ENCODE measurements around the gene OR7G3. TPM values are rescaled to one million over a fixed set of nuclear protein-coding genes. Genes with fewer than 3 reads are reported as not detected.

OR7G3 gene
- total RNA-seq = not detected in 2 replicates

GRCh38 chr19:9126900-9127405, at the start of gene OR7G3:
TSS of gene OR7G3 (minus strand) at chr19:9126950. CDS start at chr19:9126950, 0 bp downstream.
- H3K4me3 ChIP-seq (ENCODE audit: low read depth, low read length) = no peak within 1 kb of the TSS
- H3K27me3 ChIP-seq (ENCODE audit: control insufficient read depth, insufficient read depth, low read length) = no peaks in the 10 kb centered on the region
- TF ChIP-seq CTCF (IDR thresholded peaks at IDR 0.05; ENCODE audit: insufficient read depth, low read length, poor library complexity, severe bottlenecking) = no peak
- no peaks in the 10 kb centered on the region for H3K36me3 ChIP-seq (ENCODE audit: control insufficient read depth, insufficient read depth, low read length)
- DNase-seq (ENCODE audit: low read depth) = no peak

- DNase-seq (ENCODE audit: low read depth) = no peak
- Histone ChIP-seq H3K36me3 (ENCODE audit: control insufficient read depth, insufficient read depth, low read length) (no peaks in the 10 kb centered on the region), H3K4me3 (ENCODE audit: low read depth, low read length) (no peak overlapping the region), H3K27me3 (ENCODE audit: control insufficient read depth, insufficient read depth, low read length) (no peaks in the 10 kb centered on the region)
- TF ChIP-seq CTCF (IDR thresholded peaks at IDR 0.05; ENCODE audit: insufficient read depth, low read length, poor library complexity, severe bottlenecking) = no peak
Observed at GRCh38 chr19:9175326-9175725, 48.6 kb upstream of the OR7G3 start.

DNA sequence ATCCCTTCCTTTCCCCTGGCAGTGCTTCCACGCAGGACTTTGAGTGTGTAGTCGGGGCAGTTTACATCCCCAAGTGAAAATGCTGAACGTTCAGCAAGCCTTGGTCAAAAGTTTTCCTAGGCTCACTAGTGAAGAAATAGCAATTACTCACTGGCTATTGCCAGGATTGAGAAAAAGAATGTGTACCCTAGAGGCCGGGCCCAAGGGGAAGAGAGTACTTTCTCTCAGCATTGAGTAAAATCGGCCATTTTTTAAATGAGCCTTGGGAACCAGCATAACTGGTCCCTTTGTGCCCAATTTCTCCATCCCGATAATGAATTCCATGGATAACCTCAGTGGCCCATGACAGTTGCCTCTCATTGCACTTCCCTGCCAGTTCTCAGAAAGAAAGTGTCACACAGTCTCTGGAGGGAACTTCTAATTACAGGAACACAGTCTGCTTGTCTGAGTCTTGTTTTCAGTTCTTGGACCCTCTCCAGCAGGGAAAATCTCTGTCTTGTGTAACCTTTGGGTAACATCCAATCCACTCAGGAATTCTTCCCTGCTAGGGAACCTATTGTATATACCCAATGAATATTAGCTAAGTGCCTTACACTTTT, 44.7 kb upstream of the OR7G3 start:
- H3K4me3 ChIP-seq (ENCODE audit: low read depth, low read length) = no peak overlapping the region
- DNase-seq (ENCODE audit: low read depth) = no peak
- no peaks in the 10 kb centered on the region for H3K27me3 ChIP-seq (ENCODE audit: control insufficient read depth, insufficient read depth, low read length)
- no peaks in the 10 kb centered on the region for H3K36me3 ChIP-seq (ENCODE audit: control insufficient read depth, insufficient read depth, low read length)
- no peak for TF ChIP-seq CTCF (IDR thresholded peaks at IDR 0.05; ENCODE audit: insufficient read depth, low read length, poor library complexity, severe bottlenecking)

DNA sequence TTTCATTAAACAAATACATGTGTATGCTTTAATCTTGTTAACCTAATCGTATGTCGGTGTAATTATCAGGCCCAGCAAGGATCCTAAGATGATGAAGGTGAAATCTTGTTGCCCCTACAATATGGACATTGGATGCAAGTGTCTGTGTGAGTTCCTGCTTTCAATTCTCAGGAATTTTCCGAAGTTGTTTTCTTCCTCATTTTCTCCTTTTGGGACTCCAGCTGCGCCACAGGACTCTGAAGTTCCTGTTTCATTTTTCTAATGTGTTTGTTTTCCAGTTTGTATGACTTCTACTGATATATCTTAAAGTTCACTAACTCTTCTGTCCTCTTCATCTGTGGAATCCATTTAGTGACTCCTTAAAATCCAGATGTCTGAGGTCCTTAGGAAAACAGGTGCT, 40.1 kb upstream of the OR7G3 start:
- Histone ChIP-seq H3K27me3 (ENCODE audit: control insufficient read depth, insufficient read depth, low read length) (no peaks in the 10 kb centered on the region), H3K36me3 (ENCODE audit: control insufficient read depth, insufficient read depth, low read length) (peaks cover 1% of the 10 kb centered on the region), H3K4me3 (ENCODE audit: low read depth, low read length) (no peak overlapping the region)
- DNase-seq (ENCODE audit: low read depth) = no peak
- TF ChIP-seq CTCF (IDR thresholded peaks at IDR 0.05; ENCODE audit: insufficient read depth, low read length, poor library complexity, severe bottlenecking) = no peak

- Histone ChIP-seq H3K27me3 (ENCODE audit: control insufficient read depth, insufficient read depth, low read length) (no peaks in the 10 kb centered on the region), H3K36me3 (ENCODE audit: control insufficient read depth, insufficient read depth, low read length) (peaks cover 10% of the 10 kb centered on the region), H3K4me3 (ENCODE audit: low read depth, low read length) (no peak overlapping the region)
- no peak for TF ChIP-seq CTCF (IDR thresholded peaks at IDR 0.05; ENCODE audit: insufficient read depth, low read length, poor library complexity, severe bottlenecking)
- no peak for DNase-seq (ENCODE audit: low read depth)
Observed at GRCh38 chr19:9165261-9165660, 38.5 kb upstream of the OR7G3 start.

GRCh38 chr19:9161427-9161826, 34.7 kb upstream of the OR7G3 start:
- TF ChIP-seq CTCF (IDR thresholded peaks at IDR 0.05; ENCODE audit: insufficient read depth, low read length, poor library complexity, severe bottlenecking) = no peak
- H3K36me3 ChIP-seq (ENCODE audit: control insufficient read depth, insufficient read depth, low read length) = peaks cover 16% of the 10 kb centered on the region

More at GRCh38 chr19:9161427-9161826, 34.7 kb upstream of the OR7G3 start:
- Histone ChIP-seq H3K4me3 (ENCODE audit: low read depth, low read length) (no peak overlapping the region), H3K27me3 (ENCODE audit: control insufficient read depth, insufficient read depth, low read length) (no peaks in the 10 kb centered on the region)
- DNase-seq (ENCODE audit: low read depth) = no peak
